Transverse colon (tissue), 4 donors: ENCODE results near the gene LRP4.

Experiments
- EP300 ChIP-seq: sonication (generic); formaldehyde crosslinking; IDR thresholded peaks from one replicate; pipeline ENCODE4 v1.6.1; 2017; ENCODE audit warnings: antibody characterized with exemption, low read depth
- POLR2A ChIP-seq: fragments of 450-650 bp; IDR thresholded peaks from one replicate; pipeline ENCODE4 v1.6.1; 2016; ENCODE audit warnings: antibody characterized with exemption, mild to moderate bottlenecking, moderate library complexity
- POLR2AphosphoS5 ChIP-seq, 3 donors: sonication (generic); formaldehyde crosslinking; IDR thresholded peaks; one replicate each; pipeline ENCODE4 v1.6.1; 2016; ENCODE audit warnings: antibody characterized with exemption in 3 of 3
- TF ChIP-seq, protein P1 (sequence below), 5 experiments: fragments of 200-600 bp in 3 of 5; fragments of 450-650 bp in 2 of 5; sonication (generic) in 3 of 5; IDR thresholded peaks; 1 replicate in 2 of 5; 2 replicates in 3 of 5; pipeline ENCODE4 v1.5.1; 2016 to 2017; ENCODE audit warnings: antibody characterized with exemption in 5 of 5, inconsistent platforms in 3 of 5, mild to moderate bottlenecking in 2 of 5, moderate library complexity in 1 of 5

- TF ChIP-seq, protein P1, sequence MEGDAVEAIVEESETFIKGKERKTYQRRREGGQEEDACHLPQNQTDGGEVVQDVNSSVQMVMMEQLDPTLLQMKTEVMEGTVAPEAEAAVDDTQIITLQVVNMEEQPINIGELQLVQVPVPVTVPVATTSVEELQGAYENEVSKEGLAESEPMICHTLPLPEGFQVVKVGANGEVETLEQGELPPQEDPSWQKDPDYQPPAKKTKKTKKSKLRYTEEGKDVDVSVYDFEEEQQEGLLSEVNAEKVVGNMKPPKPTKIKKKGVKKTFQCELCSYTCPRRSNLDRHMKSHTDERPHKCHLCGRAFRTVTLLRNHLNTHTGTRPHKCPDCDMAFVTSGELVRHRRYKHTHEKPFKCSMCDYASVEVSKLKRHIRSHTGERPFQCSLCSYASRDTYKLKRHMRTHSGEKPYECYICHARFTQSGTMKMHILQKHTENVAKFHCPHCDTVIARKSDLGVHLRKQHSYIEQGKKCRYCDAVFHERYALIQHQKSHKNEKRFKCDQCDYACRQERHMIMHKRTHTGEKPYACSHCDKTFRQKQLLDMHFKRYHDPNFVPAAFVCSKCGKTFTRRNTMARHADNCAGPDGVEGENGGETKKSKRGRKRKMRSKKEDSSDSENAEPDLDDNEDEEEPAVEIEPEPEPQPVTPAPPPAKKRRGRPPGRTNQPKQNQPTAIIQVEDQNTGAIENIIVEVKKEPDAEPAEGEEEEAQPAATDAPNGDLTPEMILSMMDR (IDR thresholded peaks at IDR 0.05) = no peak
- TF ChIP-seq POLR2A (no peak), EP300 (no peak), POLR2AphosphoS5 (IDR thresholded peaks at IDR 0.05) (no peak)
These were observed 18.1 kb downstream of the LRP4 start for GRCh38 chr11:46900091-46900746.
